HG02798 (cell line): ENCODE data around the gene SPATA12.

Experiments used
- ATAC-seq: cut with Tn5 transposase; IDR thresholded peaks from one replicate; pipeline ENCODE4 v1.9.1; 2021; ENCODE audit warnings: mild to moderate bottlenecking; ENCODE audit not compliant: unreplicated experiment, poor library complexity

Gene SPATA12

GRCh38 chr3:57109437-57110199 is 49.2 kb downstream of the SPATA12 start:
- no peak for ATAC-seq

DNA sequence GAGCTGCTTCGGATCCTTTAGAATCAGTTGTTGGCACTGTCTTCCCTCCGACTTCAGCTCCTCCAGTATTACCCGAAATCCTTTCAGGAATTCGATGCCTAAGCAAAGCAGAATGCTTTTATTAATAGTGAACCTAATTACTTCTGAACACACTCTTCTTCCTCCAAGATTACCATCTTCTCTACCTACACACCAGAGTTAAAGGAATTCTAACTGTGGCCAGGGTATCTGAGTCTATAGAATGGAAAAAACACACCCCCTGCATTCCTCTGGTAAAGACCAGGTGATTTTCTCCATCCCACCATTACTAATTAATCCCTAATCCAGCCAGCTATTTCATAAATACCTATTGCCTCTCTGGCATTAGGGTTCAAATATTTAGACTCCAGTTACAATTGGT is 49.8 kb downstream of the SPATA12 start:
- no peak for ATAC-seq

DNA sequence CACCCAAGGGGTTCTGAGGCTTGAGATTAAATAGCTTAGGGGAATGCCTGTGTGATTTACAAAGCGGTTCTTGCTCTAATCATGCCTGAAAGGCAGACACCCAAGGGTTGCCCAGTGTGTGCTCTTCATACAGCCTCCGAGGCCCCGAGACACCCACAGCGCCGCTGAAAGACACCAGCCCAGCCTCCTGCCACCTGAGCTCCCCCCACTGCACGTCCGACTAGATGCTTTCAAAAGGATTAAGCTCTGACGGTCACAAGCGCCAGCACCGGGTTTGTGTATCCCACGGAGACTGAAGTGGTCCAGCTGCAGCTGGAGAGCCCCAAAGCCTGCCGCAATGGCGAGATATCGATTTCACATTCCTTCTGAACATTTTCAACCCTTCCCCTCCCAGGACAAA is 50.3 kb downstream of the SPATA12 start:
- no peak for ATAC-seq

DNA sequence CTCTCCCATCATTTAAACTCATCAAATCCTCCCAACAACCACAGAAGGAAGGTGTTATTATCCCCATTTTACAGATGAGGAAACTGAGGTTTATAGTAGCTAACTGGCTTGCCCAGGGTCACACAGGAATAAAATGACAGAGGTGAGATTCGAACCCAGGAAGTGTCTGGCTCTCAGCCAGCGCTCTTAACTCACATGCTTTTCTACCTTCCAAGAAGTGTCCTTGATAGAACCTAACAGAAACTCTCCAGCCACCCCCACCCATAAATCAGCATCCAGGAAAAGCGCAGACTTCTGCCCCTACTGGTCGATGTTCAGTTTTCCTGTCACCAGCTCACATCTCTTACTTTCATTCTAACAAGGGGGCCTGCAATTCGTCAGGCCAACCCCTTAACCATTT is 51.7 kb downstream of the SPATA12 start:
- ATAC-seq: no peak

DNA sequence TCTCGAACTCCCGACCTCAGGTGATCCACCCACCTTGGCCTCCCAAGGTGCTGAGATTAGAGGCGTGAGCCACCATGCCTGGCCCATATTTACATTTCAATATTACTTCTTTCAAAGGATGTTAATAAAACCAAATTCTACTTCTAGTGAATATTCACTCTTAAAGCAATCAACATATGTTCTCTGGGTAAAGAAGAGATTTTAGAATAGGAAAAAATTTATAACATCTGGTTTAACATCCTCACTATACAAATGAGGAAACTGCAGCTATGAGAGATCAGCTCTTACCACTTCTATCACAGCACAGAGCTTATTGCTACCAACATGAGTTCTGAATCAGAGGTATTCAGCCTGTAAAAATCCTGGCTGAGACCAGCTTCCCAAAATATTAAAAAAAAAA is 56.0 kb downstream of the SPATA12 start:
- ATAC-seq: no peak

DNA sequence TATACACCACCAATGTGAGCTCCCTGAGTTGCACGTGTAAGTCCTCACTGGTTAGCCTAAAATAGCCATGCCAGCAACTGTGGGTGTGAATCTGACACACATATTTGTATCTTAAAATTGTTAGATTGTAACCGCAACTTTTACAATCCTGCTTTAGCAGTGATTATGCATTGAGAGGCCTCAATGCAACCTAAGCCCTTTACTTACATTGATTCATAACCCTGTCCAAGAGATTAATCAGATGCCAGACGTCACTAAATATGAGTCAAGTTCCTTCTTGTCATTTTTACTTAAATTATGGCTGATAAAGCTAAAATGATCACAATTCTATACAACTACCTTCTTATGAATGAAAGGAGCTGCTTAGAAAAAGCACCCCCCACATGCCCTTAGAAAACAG is 57.8 kb downstream of the SPATA12 start:
- no peak for ATAC-seq

DNA sequence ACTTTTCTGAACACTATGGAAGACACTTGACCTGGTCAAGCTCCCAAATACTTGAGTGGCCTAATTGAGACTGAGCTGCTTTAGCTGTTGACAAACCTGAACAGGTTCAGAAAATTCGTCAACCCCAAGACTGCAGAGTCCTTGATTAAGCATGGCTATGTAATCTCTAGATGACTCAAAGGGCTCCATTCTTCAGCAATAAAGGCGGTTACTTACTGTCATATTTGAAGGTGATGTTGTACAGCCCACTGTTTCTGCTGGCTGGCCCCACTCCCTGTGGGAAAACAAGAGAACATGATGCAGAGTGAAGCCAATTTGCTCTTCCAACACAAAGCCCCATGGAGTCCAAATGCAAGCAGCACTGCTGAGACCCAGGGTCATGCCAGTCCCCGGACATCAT is 59.6 kb downstream of the SPATA12 start:
- ATAC-seq: no peak

DNA sequence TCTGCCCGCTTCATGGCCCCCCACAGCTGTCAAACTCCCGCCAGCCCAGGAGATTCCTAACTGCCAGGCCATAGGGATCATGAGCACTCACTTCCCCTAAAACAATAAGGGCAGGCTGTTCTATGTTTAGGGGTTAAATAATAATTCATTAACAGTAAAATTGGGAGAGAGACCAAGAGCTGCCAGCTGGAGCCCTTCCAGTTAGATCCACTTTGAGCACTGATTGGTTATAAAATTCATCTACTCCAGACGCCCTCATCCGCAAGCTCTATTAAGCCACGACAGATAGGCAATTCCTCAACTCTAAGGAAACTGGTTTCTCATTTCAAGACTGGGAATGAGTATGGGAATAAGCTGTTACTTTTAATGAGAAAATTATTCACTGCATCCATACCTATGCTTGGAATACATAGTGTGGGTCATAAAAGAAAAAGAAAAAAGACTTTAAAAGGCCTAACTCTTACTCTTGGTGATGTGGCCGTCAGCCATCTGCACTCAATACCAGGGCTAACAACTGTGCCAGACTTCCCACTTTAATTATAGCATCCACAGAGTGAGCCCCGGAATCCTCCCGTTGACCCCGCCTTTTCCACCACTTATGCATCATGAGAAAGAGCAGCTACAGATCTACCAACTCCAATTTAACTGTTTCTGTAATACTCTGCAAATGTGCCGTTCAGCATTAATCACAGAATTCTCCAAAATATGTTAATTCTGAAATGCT is 60.1 kb downstream of the SPATA12 start:
- no peak for ATAC-seq
